Measurements from ENCODE around the gene PACSIN3. TPM values are rescaled to one million over a fixed set of nuclear protein-coding genes. Genes with fewer than 3 reads are reported as not detected.

The PACSIN3 gene
- total RNA-seq, 1 experiment from 2014 or later: 76.7 TPM

DNA sequence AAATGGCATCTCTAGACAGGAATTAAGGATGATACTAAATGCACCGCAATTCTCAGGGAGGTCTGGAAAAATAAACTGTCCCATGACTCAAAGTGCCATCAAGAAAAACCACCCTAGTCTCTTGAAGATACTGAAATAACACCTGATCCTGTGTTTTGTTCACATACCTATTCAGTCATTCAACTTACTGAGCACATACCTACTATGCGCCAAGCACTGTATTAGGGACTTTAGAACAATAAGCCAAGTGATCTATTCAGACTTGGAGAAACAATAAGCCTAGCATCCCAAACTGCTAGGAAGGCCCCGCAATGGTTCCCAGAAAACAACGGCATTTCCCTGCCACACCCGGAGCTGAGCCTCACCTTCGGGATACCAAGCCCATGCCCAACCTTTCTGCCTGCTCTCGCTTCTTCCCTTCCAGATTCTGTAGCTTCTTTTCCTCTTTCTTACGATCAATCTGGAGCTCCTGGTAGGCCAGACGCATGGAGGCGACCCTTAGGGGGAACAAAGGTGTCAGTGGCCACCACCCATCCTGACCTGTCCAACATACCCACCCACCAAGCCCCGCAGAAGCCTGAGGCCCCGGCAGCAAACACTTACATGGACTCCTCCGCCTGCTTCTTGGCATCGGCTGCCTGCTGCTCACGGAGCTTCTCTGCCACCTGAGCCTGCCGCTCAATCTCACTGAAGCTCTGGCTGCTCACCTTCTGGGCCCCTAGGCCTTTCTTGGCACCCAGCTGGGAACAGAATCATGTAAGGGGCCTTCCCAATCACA is 15.0 kb downstream of the PACSIN3 start:
- no peak overlapping the region for H3K4me3 Mint-ChIP-seq (ENCODE audit: unreplicated experiment)
- H3K36me3 ChIP-seq (ENCODE audit: control insufficient read depth, insufficient read depth, low read length): peaks cover 15% of the 10 kb centered on the region
- no peaks in the 10 kb centered on the region for H3K27me3 ChIP-seq (replicated peaks; ENCODE audit: control insufficient read depth, insufficient read depth, low read length)
- CTCF ChIA-PET: no interaction called here
- H3K9me3 Mint-ChIP-seq (ENCODE audit: unreplicated experiment): no peaks in the 10 kb centered on the region
- H3K4me1 ChIP-seq: no peaks in the 10 kb centered on the region
- no TSS peak for BruUV-seq (replicated peaks)
- no peak for DNase-seq
- H3K27me3 Mint-ChIP-seq (ENCODE audit: insufficient read depth, unreplicated experiment): no peaks in the 10 kb centered on the region
- H3K27ac Mint-ChIP-seq (ENCODE audit: unreplicated experiment): no peak overlapping the region
- TF ChIP-seq, protein P1, sequence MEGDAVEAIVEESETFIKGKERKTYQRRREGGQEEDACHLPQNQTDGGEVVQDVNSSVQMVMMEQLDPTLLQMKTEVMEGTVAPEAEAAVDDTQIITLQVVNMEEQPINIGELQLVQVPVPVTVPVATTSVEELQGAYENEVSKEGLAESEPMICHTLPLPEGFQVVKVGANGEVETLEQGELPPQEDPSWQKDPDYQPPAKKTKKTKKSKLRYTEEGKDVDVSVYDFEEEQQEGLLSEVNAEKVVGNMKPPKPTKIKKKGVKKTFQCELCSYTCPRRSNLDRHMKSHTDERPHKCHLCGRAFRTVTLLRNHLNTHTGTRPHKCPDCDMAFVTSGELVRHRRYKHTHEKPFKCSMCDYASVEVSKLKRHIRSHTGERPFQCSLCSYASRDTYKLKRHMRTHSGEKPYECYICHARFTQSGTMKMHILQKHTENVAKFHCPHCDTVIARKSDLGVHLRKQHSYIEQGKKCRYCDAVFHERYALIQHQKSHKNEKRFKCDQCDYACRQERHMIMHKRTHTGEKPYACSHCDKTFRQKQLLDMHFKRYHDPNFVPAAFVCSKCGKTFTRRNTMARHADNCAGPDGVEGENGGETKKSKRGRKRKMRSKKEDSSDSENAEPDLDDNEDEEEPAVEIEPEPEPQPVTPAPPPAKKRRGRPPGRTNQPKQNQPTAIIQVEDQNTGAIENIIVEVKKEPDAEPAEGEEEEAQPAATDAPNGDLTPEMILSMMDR (IDR thresholded peaks at IDR 0.05; ENCODE audit: insufficient read depth in 1 of 2, low read depth in 1 of 2, low read length in 1 of 2, severe bottlenecking in 1 of 2, unreplicated experiment in 1 of 2): no peak
- H3K4me1 Mint-ChIP-seq (ENCODE audit: low read depth, unreplicated experiment): peaks cover 10% of the 10 kb centered on the region
- intact Hi-C loops (cut with micrococcal nuclease; ENCODE audit: unreplicated experiment): no loop called here
- H3K9me3 ChIP-seq: no peaks in the 10 kb centered on the region
- peaks cover 63% of the 10 kb centered on the region for H3K36me3 Mint-ChIP-seq (ENCODE audit: insufficient read depth, unreplicated experiment)
- no peak overlapping the region for H3K4me3 ChIP-seq (ENCODE audit: low read depth, low read length)
- POLR2A ChIA-PET: no interaction called here

DNA sequence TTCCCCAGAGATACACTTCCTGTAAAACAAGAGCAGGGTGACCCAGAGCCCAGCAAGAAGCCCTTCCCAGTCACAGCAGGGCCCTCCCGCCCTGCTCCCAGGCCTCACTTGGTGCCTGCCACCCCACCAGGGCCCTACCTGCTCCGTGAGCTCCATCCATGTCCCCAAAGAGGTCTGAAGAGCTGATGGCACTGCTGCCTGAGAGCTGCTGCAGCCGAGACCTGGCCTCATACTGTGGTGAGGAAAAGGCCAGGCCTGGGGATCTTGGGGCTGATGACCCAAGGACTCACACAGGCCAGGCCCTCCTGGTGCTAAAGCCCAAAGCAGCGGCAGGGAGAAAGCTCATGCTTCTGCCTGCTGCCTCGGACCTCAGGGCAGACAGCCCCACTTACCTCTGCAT is 19.9 kb downstream of the PACSIN3 start:
- Histone ChIP-seq H3K4me3 (ENCODE audit: low read depth, low read length) (no peak overlapping the region), H3K9me3 (no peaks in the 10 kb centered on the region), H3K36me3 (ENCODE audit: control insufficient read depth, insufficient read depth, low read length) (peaks cover 12% of the 10 kb centered on the region), H3K4me1 (no peaks in the 10 kb centered on the region), H3K27me3 (replicated peaks; ENCODE audit: control insufficient read depth, insufficient read depth, low read length) (no peaks in the 10 kb centered on the region)
- peaks cover 75% of the 10 kb centered on the region for H3K36me3 Mint-ChIP-seq (ENCODE audit: insufficient read depth, unreplicated experiment)
- no peak overlapping the region for H3K27ac Mint-ChIP-seq (ENCODE audit: unreplicated experiment)
- POLR2A ChIA-PET: no interaction called here
- no peaks in the 10 kb centered on the region for H3K27me3 Mint-ChIP-seq (ENCODE audit: insufficient read depth, unreplicated experiment)
- DNase-seq: no peak
- H3K4me1 Mint-ChIP-seq (ENCODE audit: low read depth, unreplicated experiment): no peaks in the 10 kb centered on the region
- intact Hi-C loops (cut with micrococcal nuclease; ENCODE audit: unreplicated experiment): no loop called here
- TF ChIP-seq, protein P1 (IDR thresholded peaks at IDR 0.05; ENCODE audit: insufficient read depth in 1 of 2, low read depth in 1 of 2, low read length in 1 of 2, severe bottlenecking in 1 of 2, unreplicated experiment in 1 of 2): no peak
- no TSS peak for BruUV-seq (replicated peaks)
- CTCF ChIA-PET: no interaction called here
- H3K4me3 Mint-ChIP-seq (ENCODE audit: unreplicated experiment): no peak overlapping the region
- H3K9me3 Mint-ChIP-seq (ENCODE audit: unreplicated experiment): no peaks in the 10 kb centered on the region

DNA sequence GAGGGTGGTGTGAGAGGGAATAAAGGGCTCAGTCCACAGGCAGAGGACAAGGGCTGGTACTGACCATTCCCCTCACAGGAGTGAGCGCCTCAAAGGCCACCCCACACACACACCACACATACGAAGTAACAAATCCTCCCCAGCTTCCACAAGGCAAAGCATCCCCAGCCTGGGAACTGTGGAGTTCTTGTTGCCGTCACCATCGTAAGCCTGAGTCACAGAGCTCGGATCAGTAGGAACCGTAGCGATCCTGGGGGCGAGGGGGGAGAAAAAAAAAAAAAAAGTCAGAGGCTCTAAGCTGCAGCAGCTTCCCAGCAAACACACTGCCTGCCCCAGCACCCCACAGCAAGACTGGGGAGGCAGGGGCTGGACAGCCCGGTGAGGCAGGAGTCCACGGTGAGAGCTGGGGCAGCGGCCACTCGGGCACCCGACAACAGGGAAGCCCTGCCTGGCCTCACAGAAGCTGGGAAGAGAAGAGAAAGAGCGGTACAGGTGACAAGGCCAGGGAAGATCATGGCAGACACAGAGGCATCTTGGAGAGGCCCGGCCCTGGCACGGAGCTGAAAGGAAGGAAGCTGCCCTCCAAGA is 20.9 kb downstream of the PACSIN3 start:
- no peak overlapping the region for H3K27ac Mint-ChIP-seq (ENCODE audit: unreplicated experiment)
- DNase-seq: no peak
- ChIA-PET CTCF (no interaction called here), POLR2A (no interaction called here)
- no peak overlapping the region for H3K4me3 Mint-ChIP-seq (ENCODE audit: unreplicated experiment)
- peaks cover 72% of the 10 kb centered on the region for H3K36me3 Mint-ChIP-seq (ENCODE audit: insufficient read depth, unreplicated experiment)
- H3K36me3 ChIP-seq (ENCODE audit: control insufficient read depth, insufficient read depth, low read length): peaks cover 11% of the 10 kb centered on the region
- H3K9me3 Mint-ChIP-seq (ENCODE audit: unreplicated experiment): no peaks in the 10 kb centered on the region
- no peaks in the 10 kb centered on the region for H3K27me3 Mint-ChIP-seq (ENCODE audit: insufficient read depth, unreplicated experiment)
- no peaks in the 10 kb centered on the region for H3K4me1 ChIP-seq
- intact Hi-C loops (cut with micrococcal nuclease; ENCODE audit: unreplicated experiment): no loop called here
- H3K9me3 ChIP-seq: no peaks in the 10 kb centered on the region
- H3K4me1 Mint-ChIP-seq (ENCODE audit: low read depth, unreplicated experiment): no peaks in the 10 kb centered on the region
- no peaks in the 10 kb centered on the region for H3K27me3 ChIP-seq (replicated peaks; ENCODE audit: control insufficient read depth, insufficient read depth, low read length)
- no peak overlapping the region for H3K4me3 ChIP-seq (ENCODE audit: low read depth, low read length)
- BruUV-seq (replicated peaks): no TSS peak
- TF ChIP-seq, protein P1 (IDR thresholded peaks at IDR 0.05; ENCODE audit: insufficient read depth in 1 of 2, low read depth in 1 of 2, low read length in 1 of 2, severe bottlenecking in 1 of 2, unreplicated experiment in 1 of 2): no peak

Data from Caco-2 (cell line).